K562 (cell line): Measurements from ENCODE around the gene NXNL2. TPM values are rescaled to one million over a fixed set of nuclear protein-coding genes. Genes with fewer than 3 reads are reported as not detected.

Experiments
- ATAC-seq: fragments of 200-7000 bp; cut with Tn5 transposase; 3 replicates; pipeline ENCODE4 v1.9.1; 2020; ENCODE audit warnings: moderate library complexity
- BruUV-seq: library from RNA; stranded (reverse); fragments of 400-500 nt; replicated peaks from 2 replicates; lab custom pipeline; 2021; lab: Mats Ljungman, UMichigan
- CTCF ChIA-PET: fragments of 300-600 bp; formaldehyde crosslinking; extraction: SDS; loops from one replicate; lab custom pipeline; 2021; ENCODE audit warnings: low intra/inter-chr PET ratio; lab: Yijun Ruan, JAX
- POLR2A ChIA-PET: fragments of 300-600, 350-650 bp; sonication (Branson Sonifier 250); formaldehyde crosslinking; extraction: SDS; loops from one replicate; lab custom pipeline; 2021; ENCODE audit warnings: antibody characterized with exemption, inconsistent platforms; lab: Yijun Ruan, JAX
- DNase-seq, 4 experiments: peaks; one replicate each; pipeline versions ENCODE4 v3.0.0 to v3.0.0-alpha.2; 2011 to 2018; ENCODE audit warnings: low spot score in 3 of 4, mixed read lengths in 3 of 4; ENCODE audit errors: extremely low read depth in 1 of 4
- FAIRE-seq: peaks from 2 replicates; lab custom pipeline; 2011; peaks lifted over from hg19 to GRCh38; lab: Jason Lieb, UNC
- H2AFZ ChIP-seq: 2 replicates; pipeline ENCODE4 v1.6.0; 2011; ENCODE audit warnings: low read depth, low read length, control low read depth, inconsistent platforms
- H3K27ac ChIP-seq: fragments of 200-600 bp; 3 replicates; pipeline ENCODE4 v1.8.0; 2011; ENCODE audit warnings: low read depth, mild to moderate bottlenecking, control low read depth, inconsistent platforms, low read length, moderate library complexity, mixed read lengths; ENCODE audit errors: extremely low read depth
- H3K27me3 ChIP-seq, 2 experiments: fragments of 300-600 bp in 1 of 2; 2 replicates in 1 of 2; 3 replicates in 1 of 2; pipeline versions ENCODE4 v1.6.0 to v1.8.0; 2011; ENCODE audit warnings: inconsistent platforms in 2 of 2, low read length in 2 of 2, mild to moderate bottlenecking in 1 of 2, mixed read lengths in 1 of 2, moderate library complexity in 1 of 2; ENCODE audit not compliant: control insufficient read depth in 2 of 2, insufficient read depth in 2 of 2
- H3K36me3 ChIP-seq: fragments of 300-600 bp; 3 replicates; pipeline ENCODE4 v1.8.0; 2011; ENCODE audit warnings: mild to moderate bottlenecking, low read length, inconsistent platforms; ENCODE audit not compliant: control insufficient read depth, insufficient read depth
- H3K4me1 ChIP-seq, 2 experiments: fragments of 200-600 bp in 1 of 2; replicated peaks in 1 of 2; 2 replicates in 1 of 2; 3 replicates in 1 of 2; pipeline versions ENCODE4 v1.5.1 to v1.8.0; 2011; ENCODE audit warnings: inconsistent platforms in 2 of 2, low read length in 2 of 2, mild to moderate bottlenecking in 1 of 2, mixed read lengths in 1 of 2, moderate library complexity in 1 of 2; ENCODE audit not compliant: control insufficient read depth in 2 of 2, insufficient read depth in 2 of 2
- H3K4me2 ChIP-seq: 2 replicates; pipeline ENCODE4 v1.6.1; 2011; ENCODE audit warnings: low read length, control low read depth, inconsistent platforms, mixed read lengths; ENCODE audit not compliant: insufficient read depth
- H3K4me3 ChIP-seq: fragments of 200-600 bp; sonication (generic), shearing (Covaris generic); 2 replicates; pipeline ENCODE4 v1.5.1; 2016; ENCODE audit warnings: control low read depth, inconsistent platforms
- H3K79me2 ChIP-seq: fragments of 200-600 bp; 3 replicates; pipeline ENCODE4 v1.8.0; 2011; ENCODE audit warnings: low read length, inconsistent platforms; ENCODE audit not compliant: control insufficient read depth, insufficient read depth
- H3K9ac ChIP-seq, 2 experiments: 2 replicates each; pipeline versions ENCODE4 v1.6.0 to v1.6.1; 2011; ENCODE audit warnings: low read depth in 2 of 2, low read length in 2 of 2, control low read depth in 1 of 2, inconsistent platforms in 1 of 2, mild to moderate bottlenecking in 1 of 2, mixed read lengths in 1 of 2; ENCODE audit not compliant: insufficient read depth in 1 of 2
- H3K9me1 ChIP-seq: one replicate; pipeline ENCODE4 v1.6.0; 2011; ENCODE audit warnings: inconsistent platforms, mild to moderate bottlenecking, low read length, moderate library complexity; ENCODE audit not compliant: control insufficient read depth, insufficient read depth
- H3K9me3 ChIP-seq: replicated peaks from 2 replicates; pipeline ENCODE4 v1.5.1; 2011; ENCODE audit warnings: low read depth, low read length, inconsistent platforms; ENCODE audit not compliant: control insufficient read depth, insufficient read depth
- H4K20me1 ChIP-seq: replicated peaks from 2 replicates; pipeline ENCODE4 v1.6.1; 2011; ENCODE audit warnings: low read length, inconsistent platforms, mixed read lengths; ENCODE audit not compliant: control insufficient read depth, insufficient read depth
- CC2D1A ChIP-seq: fragments of 450-650 bp; IDR thresholded peaks from 2 replicates; pipeline ENCODE4 v1.6.1; 2017; ENCODE audit warnings: mild to moderate bottlenecking
- ESRRA ChIP-seq: fragments of 450-650 bp; IDR thresholded peaks from 2 replicates; pipeline ENCODE4 v1.6.1; 2014; ENCODE audit warnings: low read depth, mild to moderate bottlenecking, moderate library complexity, borderline replicate concordance
- NR3C1 ChIP-seq: sonication (generic); formaldehyde crosslinking; IDR thresholded peaks from 2 replicates; pipeline ENCODE4 v1.8.1; 2022; ENCODE audit warnings: missing genetic modification reagents
- POLR3G ChIP-seq: IDR thresholded peaks from 2 replicates; pipeline ENCODE4 v1.6.1; 2011; ENCODE audit not compliant: insufficient read length, insufficient replicate concordance; ENCODE audit errors: extremely low read depth
- PTBP1 ChIP-seq: fragments of 200-400 bp; formaldehyde crosslinking; IDR thresholded peaks from 2 replicates; pipeline ENCODE4 v1.6.1; 2017; ENCODE audit warnings: low read depth, low read length
- RBM34 ChIP-seq: fragments of 200-400 bp; formaldehyde crosslinking; IDR thresholded peaks from 2 replicates; pipeline ENCODE4 v1.6.1; 2018; ENCODE audit warnings: low read length, borderline replicate concordance; ENCODE audit not compliant: insufficient read depth
- SAP30 ChIP-seq: fragments of 200-600 bp; sonication (generic); IDR thresholded peaks from 2 replicates; pipeline ENCODE4 v1.6.1; 2012; ENCODE audit warnings: borderline replicate concordance, low read depth, mild to moderate bottlenecking, moderate library complexity, low read length, control low read depth, inconsistent platforms; ENCODE audit not compliant: insufficient read depth, poor library complexity, severe bottlenecking
- ZKSCAN8 ChIP-seq: fragments of 200-800 bp; sonication (Bioruptor generic); IDR thresholded peaks from 2 replicates; pipeline ENCODE4 v1.6.1; 2016; ENCODE audit warnings: missing genetic modification characterization, missing compliant biosample characterization
- ZNF717 ChIP-seq: fragments of 250-450 bp; sonication (Bioruptor Pico); IDR thresholded peaks from 2 replicates; pipeline ENCODE4 v1.5.0; 2021
- WGBS: fragments of 100-300 bp; shearing (Covaris generic); methylation state at CpG from one replicate; pipeline ENCODE4 v1.1.6; 2016; ENCODE audit warnings: low coverage, mixed read lengths; ENCODE audit not compliant: insufficient coverage; ENCODE audit errors: missing lambda C conversion rate; 5-methylcytosine and 5-hydroxymethylcytosine counted together
- in situ Hi-C: fragments of 300-500 bp; cut with MboI; formaldehyde crosslinking; loops from 4 replicates; pipeline ENCODE4 v1.15.0; 2018; ENCODE audit warnings: inconsistent platforms, mixed read lengths
- intact Hi-C: fragments of 100-400 bp; cut with micrococcal nuclease; formaldehyde crosslinking; loops from 2 replicates; pipeline ENCODE4 v1.14.2; 2022
- polyA plus RNA-seq, 8 experiments: library from polyadenylated mRNA; depleted of rRNA in 4 of 8; stranded (reverse) in 5 of 8; unstranded in 3 of 8; fragments of >200 nt; fragmentation: Nextera tagmentation in 2 of 8; fragmentation: Illumina TruSeq in 1 of 8; extraction: Ambion mirVana in 2 of 8; extraction: Trizol in 1 of 8; gene quantifications; 2 replicates each; pipeline versions ENCODE4 v1.2.1 to v1.2.3, GENCODE V29; 2011 to 2014; ENCODE audit warnings: inconsistent platforms in 1 of 8, missing spikeins in 1 of 8
- total RNA-seq, 7 experiments: library from RNA; depleted of rRNA in 6 of 7; stranded (reverse); fragments of >200 nt in 6 of 7; fragmentation: Illumina TruSeq in 2 of 7; extraction: Trizol in 2 of 7; gene quantifications; 2 replicates each; pipeline versions ENCODE4 v1.2.1 to v1.2.3, GENCODE V29; 2011 to 2021; ENCODE audit warnings: low replicate concordance in 1 of 7

The NXNL2 gene
- total and polyA plus RNA-seq, 9 of the 15 experiments (the other 6 are each of a cell fraction or from before 2014, with no cell fraction given), result 0.15 to 0.19 TPM; not detected in 7

- 25% methylated on average over 1 of the region's 2 CpGs for WGBS
- Histone ChIP-seq H3K4me3 (no peak overlapping the region), H2AFZ (no peak overlapping the region), H3K4me1 (no peaks in the 10 kb centered on the region), H3K4me2 (no peak overlapping the region), H3K27ac (no peak overlapping the region), H3K36me3 (no peaks in the 10 kb centered on the region), H3K9me3 (no peaks in the 10 kb centered on the region), H3K79me2 (no peaks in the 10 kb centered on the region), H3K9me1 (no peaks in the 10 kb centered on the region), H4K20me1 (no peaks in the 10 kb centered on the region), H3K27me3 (peaks cover 0 to 18% of the 10 kb centered on the region in 2 experiments; a peak in 3 of 5 replicates), H3K9ac (no peak overlapping the region)
- ChIA-PET CTCF (no interaction called here), POLR2A (no interaction called here)
- in situ Hi-C loops (no loop called here), intact Hi-C loops (no loop called here)
- ATAC-seq (no peak), FAIRE-seq (no peak), DNase-seq (no peak)
- TF ChIP-seq SAP30, result no peak
- TF ChIP-seq CC2D1A, result no peak
- TF ChIP-seq ESRRA, result no peak
- no peak for TF ChIP-seq RBM34
- no peak for TF ChIP-seq ZNF717
- TF ChIP-seq ZKSCAN8 (CRISPR knock-in tag), result no peak
- TF ChIP-seq NR3C1 (CRISPR knock-in tag), result no peak
- no peak for TF ChIP-seq PTBP1
- no peak for TF ChIP-seq POLR3G
- no TSS peak for BruUV-seq
These were observed 37.8 kb upstream of the NXNL2 start for GRCh38 chr9:88497224-88497623.
